Activated CD4-positive, alpha-beta T cell treated with anti-CD3 and anti-CD28 coated beads, Interleukin-10, Interleukin-2, amounts not matched to agents 100 ng/mL and 50 ng/mL, durations not matched to agents 16 hours and 8 hours (primary cell): ENCODE measurements around the gene CACNA2D2.
"Not testable (repeated sequence)": the region's sequence is repeated elsewhere in the genome, so short reads cannot be mapped to it uniquely, and the experiment has no call there.

Source experiments
- DNase-seq: peaks from one replicate; pipeline ENCODE4 v3.0.0-alpha.2; 2020

Gene CACNA2D2

DNA sequence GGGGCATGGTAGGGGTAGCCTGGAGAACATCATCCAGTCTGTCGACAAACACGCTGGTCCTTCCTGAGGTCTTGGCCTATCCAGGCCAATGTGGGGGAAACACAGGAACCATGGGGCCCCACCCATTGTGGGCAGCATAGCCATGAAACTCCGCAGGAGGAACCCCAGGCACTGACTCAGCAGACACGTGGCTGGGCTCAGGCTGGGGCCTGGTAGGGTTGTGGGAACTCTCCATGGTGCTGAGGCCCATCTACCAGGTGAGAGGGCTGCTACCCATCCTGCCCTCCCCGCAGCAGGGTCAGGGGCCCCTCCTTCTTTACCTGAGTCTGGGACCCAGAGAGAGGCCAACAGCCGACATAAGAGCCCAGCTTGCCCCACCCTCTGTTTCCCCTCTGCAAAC, 22.6 kb upstream of the CACNA2D2 start:
- DNase-seq = peak; percentile 75

DNA sequence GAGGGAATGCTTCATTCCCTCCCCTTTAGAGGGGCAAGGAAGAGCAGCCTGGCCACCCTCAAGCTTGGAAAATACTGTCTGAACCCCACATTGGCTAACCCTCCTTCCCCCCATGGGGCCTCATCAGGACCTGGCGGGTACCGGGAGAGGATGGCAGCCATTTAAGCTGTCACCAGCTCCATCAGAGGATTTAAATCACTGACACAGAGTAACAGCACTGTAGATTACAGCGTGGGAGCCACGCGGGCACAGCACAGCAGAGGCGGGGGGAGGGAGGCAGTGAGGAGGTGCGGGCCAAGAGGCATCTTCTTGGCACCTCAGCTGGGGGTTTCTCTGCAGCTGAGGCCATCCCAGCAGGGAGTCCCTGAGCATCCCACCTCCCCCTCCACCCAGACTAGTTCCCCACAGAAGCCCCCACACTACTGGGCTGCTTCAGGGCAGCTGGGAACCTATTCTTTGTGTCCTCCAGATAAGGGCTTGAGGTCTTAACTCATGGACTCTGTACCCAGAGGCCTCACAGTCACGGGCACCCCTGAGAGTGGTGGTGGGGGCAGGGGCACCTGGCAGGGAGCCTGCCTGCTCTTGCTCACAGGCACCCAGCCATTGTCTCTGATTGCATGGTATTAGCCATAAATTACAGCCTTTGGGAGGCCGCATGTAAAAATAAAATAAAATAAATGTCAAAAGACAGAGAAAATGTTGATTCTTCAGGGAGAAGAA, 21.9 kb upstream of the CACNA2D2 start:
- DNase-seq = no peak

DNA sequence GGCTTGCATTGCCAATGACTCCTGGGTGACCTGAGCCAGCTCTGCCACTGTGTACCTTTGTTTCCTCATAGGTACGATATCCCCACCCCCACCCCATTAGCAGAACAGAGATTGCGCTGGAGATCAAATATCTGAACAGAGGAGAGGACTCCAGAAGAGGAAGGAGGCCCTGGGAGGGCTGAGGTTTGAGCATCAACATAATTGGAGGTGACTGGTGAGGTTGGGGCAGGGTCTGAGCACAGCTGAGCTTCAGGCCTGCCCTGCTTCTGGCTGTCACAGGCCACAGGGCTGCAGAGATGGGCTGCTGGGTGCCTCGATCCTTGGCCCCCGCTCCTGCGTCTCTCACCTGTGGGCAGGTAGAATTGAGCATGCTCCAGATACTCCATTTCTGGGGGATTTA, 21.3 kb upstream of the CACNA2D2 start:
- DNase-seq = no peak

DNA sequence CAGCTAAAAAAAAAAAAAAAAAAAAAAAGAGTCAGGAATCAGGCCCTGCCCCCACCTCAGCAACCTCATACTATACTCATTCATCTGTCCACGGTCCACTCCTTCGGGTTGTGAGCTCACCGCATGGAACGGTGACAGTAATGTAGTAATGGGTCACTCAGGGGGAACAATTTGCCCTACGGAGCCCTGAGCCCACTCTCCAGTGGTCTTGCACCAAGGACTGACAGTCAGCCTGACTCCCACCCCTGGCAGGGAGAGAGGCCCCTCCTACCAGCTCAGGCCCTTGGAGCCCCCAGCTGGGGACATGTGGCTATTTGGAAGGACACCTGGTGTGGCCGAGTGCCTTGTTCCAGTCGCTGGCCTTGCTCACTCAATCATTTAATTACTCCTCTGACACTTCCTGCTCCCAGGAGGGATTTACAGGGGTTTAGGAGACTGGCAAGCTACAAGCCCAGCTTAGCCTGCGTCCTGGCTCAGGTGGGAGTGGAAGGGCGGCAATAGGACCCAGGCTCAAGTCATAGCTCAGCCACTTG, 19.9 kb upstream of the CACNA2D2 start:
- DNase-seq = no peak

DNA sequence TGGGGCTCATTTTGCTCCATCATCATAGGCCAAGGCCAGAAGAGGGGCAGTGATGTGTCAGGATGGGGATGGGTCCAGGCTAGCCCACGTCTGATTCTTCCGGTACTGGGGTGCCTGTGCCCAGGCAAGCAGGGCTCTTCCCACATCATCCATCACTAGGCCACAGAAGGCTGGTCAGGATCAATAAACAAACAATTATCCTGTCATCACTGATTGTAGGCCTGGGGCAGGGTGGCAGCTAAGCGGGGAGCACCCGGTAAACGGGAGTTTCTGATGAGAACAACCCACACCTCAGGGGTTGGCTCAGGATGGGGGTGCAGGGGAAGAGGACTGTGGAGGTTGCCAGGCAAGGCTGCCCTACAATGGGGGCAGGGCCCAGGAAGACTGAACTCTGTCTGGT, 18.1 kb upstream of the CACNA2D2 start:
- no peak for DNase-seq

DNA sequence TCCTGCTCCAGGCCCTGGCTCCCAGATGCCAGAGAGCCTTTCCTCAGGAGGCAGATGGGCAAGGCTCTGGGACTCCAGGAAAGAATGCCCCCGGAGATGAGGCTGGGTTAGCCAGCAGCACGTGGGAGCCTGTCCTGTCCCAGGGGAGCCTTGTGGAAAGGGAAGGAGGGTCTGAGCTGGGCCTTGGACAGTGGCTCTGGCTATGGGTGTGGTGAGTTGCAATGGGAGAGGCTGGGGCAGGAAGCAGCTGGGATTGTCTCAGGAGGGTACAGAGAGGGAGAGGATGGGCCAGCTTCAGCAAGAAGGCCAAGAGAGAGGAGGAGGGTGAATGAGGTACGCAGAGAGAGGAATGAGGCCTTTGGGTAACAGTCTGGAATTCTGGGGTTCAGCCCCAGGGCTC, 17.4 kb upstream of the CACNA2D2 start:
- DNase-seq = no peak

DNA sequence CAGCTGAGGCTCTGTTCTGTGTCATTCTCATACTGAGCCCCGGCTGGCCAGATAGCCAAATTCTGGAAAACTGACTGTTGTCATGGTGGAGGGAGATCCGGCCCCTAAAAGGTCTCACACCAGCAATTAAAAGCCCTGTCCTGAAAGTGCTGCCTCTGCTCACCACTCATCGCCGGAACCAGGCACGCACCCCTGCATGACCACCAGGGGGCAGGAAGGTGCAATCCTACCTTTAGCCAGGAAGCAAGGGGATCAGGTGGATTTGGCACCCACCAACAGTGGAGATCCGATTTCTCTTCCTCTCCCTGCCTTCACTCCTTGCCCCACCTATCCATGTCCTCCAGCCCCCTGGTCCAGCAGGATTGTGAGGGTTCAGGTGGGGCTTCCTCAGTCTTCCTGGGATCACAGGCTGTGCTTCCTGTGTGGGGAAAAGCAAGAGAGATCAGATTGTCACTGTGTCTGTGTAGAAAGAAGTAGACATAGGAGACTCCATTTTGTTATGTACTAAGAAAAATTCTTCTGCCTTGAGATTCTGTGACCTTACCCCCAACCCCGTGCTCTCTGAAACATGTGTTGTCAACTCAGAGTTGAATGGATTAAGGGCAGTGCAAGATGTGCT, 16.1 kb upstream of the CACNA2D2 start:
- peak; percentile 78 for DNase-seq

DNA sequence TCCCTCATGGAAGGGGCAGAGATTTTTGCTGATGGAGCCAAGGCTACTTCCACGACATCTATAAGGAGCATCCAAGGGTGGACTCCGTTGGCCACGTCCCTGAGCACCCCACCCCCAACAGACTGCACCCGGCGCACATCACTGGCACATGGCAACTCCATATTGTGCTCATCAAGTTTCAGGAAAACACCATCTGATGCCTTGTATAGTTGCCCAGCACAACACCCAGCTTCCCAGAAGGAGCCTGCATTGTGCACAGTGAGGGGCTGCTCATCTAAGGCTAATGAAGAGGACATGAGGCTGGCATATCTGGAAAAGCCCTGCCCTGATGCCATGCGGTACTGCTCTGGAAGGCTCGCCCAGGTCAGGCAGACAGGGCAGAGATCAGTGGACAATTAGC, 15.0 kb upstream of the CACNA2D2 start:
- DNase-seq = no peak

DNA sequence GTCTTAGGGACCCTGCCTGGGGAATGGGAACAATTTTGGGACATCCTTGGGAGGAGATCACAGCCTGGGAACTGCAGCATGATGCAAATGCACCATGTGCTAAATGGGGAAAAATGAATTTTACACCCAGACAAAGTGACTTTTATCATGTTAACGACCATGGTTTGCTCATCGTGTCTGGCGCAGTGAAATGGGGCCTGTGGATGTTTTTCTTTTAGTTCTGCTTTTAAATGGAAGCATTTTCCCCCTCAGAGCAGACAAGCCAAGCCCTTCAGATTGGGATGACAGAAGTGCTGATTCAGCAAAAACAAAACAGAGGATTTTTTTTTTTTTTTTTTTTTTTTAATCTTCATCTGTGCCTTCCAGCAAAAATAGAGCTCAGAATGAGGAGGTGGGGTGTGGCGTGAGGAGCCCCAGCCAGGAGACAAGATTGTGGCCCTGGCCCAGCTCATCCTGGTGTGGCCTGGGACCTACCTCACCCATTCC, 14.3 kb upstream of the CACNA2D2 start:
- no peak for DNase-seq

DNA sequence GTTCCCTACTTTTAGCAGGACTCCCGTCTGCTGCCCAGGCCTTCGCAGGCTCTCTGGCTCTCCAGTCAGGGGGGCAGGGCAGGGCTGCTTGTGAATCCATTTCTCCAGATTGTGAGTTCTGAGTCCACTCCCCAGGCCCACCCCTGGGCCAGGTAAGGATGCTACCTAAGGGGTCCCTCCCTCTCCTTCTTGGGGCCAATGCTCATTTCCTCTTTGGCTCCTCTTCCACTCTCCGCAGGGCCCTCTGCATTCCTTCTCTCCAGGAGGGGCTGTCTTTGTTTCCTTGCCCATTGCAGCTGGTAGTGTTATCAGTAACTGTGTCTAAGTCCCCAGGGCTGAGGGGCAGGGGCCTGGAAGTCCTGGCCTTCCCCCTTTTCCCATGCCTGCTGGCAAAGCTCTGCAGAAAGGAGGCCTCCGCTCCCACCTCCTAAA, 13.0 kb upstream of the CACNA2D2 start:
- no peak for DNase-seq

DNA sequence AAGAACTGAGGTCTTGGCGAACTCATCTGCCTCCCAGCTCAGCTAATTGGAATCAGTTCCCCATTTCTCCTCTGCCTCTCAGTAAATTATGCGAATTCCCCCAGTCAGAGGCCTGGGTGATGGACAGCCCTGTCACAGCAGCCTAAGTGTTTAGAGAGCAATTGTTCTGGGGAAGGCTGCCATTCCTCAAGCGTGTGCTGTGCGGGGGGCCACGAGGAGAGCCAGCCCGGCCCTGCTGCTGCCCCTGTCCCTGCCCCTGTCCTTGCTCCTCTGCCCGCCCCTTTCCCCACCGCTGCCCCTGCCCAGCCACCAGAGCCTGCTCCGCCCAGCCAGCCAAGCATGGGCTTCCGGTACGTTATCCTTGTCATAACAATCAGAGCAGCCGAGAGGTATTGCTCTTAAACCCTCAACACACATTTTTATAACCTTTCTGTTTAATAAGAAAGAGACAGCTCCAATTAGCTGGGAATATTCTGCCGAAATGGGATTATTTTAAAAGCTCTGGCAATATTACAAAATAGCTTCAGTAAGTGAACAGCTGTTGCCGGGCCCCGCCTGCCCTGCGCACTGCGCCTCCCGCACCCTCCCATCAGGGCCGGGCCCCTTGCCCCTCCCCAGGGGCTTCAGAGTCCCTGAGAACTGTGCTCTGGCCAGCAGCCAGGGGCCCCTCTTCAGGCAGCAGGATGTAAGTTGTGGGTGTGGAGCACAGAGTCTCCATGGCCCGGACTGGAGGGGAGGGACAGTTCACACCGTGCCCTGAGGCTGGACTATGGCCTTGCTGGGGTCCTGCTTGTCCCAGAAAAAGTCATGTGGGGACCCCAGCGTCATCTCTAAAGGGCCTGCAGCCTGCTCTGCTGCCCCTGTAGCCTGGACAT, 12.4 kb upstream of the CACNA2D2 start:
- no peak for DNase-seq

DNA sequence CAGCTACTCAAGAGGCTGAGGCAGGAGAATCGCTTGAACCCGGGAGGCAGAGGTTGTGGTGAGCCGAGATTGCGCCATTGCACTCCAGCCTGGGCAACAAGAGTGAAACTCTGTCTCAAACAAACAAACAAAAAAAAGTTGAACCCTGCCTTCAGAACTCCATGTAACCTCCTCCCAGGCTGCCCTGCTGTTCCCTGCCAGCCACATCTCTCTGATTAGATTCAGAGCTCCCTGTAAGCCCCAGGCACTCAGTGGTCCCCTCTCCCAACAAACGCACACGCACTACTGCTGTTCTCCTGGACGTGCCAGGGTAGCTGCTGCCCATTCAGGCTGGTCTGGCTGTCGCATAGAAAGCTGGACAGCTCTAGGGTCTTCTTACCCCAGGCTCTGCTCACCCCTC, 9.5 kb upstream of the CACNA2D2 start:
- DNase-seq = not testable (repeated sequence)

DNA sequence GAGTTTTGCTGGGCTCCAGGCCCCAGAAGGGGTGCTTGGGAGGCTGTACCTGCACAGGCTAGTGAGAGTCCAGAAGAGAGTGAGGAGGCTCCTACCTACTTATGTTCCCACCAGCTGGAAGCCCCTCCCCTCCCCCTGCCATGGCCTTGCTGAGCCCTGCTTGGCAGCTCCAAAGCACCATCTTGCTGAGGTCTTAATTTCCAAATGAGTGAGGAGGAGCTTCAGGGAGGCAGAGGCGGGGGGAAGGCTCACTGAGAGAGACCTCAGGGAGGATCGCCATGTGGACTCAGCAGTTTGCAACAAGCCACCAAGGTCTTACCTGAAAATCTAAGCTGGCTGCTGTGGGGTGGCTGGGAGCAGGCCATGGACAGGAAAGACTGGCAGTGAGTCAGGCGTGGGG, 8.7 kb upstream of the CACNA2D2 start:
- no peak for DNase-seq

DNA sequence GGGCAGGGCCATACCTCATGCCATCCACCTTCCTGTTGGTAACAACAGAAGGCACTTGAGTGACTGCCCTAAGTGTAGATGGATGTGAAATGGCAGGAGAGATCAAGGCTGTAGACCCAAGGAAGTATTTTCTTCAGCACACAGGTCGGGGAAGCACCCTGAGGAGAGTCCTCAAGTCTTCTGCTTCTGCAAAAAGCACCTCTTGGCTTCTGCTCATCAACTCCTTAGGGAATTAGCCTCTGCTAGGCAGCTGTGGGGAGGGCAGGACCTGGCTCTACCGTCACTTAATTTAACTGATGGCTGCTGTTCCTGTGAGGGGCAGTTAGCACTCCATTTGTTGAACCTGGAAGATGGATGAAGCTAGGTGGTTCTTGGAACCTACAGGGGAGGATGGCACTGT, 6.9 kb upstream of the CACNA2D2 start:
- no peak for DNase-seq

DNA sequence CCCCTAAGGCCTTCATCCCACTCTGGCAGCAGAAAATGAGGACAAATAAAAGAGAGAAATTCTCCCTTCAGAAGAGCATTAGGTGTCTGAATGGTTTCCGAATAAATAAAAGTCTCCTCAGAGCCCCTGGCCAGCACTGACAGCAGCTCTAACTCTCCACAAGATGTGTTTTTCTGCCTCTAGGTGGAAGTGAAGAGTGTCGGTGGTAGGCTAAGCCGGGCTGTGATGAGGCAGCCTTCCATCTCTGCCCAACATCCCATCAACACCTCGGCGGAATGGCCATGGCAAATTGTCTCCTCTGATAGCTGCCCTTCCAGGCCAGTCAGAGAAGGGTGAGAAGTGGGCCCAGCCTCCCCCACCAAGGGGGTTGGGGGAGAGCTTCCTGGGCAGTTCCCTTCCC, 6.3 kb upstream of the CACNA2D2 start:
- DNase-seq = no peak

DNA sequence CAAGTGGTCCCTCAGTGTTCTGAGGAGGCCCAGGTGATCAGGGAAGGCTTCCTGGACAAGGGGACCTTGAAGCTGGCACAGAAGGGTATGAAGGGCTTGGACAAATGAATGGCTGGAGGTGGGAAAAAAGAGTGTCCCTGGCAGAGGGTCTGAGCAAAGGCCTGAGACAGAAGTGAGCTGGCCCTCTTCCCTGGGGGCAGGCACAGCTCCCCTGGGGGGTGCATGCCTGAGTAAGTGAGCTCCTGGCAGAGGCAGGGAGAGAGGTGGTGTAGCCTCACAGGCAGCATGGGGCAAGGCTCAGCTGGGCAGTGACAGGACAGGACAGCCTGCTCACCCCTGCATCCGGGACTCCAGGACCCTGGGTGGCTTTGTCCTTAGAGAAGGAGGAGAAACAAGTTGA, 5.4 kb upstream of the CACNA2D2 start:
- DNase-seq = no peak

DNA sequence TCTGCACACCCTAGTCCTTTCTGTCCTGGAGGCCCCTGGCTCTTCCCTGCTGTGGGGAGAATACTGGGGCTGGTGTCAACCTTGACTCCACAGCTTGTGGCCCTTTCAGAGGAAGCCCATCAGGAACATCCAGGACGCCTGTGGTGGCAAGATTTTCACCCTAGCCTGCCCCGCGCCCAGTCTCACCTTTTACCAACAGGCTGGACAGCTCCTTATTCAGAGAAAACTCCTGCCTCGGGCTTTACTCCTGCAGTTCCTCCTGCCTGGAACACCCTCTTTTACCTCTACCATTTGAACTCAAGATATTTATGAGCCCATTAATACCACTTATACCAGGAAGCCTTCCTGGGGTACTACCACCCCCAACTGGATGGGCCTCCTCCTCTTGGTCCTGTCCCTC, 2.7 kb upstream of the CACNA2D2 start:
- DNase-seq = no peak

DNA sequence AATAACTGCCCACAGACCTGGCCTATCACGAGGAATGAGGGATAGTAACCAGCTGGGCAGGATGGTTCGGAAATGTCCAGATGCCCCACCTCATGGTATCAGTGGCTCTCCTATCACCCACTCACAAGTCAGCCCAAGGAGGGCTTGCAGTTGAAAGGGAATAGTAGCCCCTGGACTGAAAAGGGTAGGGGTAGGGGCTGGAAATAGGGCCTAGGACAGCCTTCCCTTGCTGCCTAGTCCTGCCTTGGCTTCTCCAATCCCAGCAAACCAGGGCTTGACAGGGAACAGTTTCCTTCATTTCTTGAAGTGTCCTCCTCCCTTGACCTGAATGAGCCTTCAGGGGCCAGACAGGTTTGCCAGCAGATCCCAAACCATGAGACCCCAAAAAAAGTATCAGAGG, 1.2 kb upstream of the CACNA2D2 start:
- no peak for DNase-seq

DNA sequence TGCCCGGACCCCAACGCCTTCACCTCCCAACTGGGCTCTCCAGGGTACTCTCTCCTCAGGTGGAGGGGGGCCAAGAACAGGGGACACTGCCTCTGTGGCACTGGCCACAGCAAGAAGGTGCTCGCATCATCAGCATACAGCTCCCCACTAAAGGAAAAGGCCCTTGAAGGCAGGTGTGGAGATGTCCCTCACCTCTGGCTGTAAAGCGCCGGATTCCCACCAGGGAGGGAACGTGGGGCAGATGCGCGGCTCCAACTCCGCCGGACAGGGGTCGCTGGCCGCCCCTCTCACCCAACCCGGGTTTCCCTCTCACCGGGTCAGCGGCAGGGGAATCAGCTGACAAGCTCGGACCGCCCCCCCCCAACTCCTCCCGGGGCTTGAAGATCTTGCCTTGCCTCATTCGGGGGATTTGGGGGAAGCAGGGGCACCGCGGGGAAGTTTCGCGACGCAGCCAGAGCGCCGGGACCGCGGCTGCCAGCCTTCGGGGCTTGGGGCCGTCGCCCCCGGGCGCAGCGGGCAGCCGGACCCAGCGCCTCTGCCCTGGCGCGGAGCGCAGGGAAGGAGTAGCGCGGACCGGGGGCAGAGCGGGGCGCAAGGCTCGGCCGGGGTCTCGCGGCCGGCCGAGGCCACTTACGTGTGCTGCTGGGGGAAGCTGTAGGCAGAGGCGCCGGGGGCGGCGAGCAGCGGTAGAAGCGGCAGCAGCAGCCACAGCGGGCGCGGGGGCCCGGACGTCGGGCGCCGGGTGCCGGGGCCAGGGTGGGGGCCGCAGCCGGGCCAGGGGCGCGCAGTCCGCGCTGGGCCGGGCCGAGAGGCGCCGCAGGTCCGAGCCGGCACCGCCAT, 630 bp downstream of the CACNA2D2 start:
- DNase-seq = no peak

DNA sequence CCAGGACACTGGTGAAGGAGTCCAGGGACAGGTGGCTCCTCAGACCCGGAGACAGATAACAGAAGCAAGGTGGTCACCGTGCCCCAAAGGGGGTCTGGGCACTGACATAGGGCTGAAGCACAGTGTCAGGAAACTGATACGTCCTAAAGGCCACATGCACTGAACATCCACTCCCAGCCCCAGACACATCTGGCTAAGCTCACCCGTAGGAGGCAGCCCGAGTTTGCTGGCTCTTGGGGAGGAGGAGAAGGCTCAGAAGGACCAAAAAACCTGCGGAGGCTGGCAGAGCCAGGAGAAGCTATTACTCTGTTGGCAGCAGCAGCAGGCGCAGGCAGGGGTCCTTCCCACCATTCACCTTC, 1.2 kb downstream of the CACNA2D2 start:
- no peak for DNase-seq

DNA sequence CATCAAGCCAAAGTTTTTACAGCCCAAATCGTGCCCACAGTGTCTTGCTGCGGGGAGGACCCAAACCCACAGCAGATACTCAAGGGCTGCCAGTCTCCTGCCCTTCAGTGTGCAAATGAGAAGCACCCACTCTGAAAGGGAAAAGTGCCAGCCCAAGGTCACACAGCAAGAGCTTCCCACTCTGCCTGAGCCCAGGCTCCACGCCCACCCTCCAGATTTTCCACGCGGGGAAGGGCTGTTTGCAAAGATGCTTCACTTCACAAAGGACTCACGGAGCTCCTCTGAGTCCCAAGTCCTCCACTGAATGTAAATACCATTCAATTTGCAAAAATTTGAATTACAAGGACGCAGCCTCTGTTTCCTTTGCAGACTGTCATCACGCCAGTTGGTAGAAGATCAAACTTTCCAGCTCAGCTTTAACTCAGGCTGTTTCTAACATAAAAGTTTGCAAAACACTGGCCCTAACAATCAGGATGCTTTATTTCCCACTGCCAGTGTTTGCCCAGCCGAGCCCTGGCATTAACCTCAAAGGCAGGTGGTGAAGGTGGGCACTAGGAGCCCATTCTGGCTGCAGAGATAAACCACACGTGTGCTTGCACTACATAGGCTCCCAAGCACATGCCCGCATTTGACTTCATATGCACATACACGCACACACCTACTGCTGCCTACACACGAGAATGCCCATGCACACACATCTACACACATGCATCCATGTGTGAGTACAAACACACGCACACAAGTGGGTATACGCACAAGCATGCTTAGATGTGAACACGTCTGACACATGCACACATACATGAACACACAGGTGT, 7.6 kb downstream of the CACNA2D2 start:
- DNase-seq = no peak

DNA sequence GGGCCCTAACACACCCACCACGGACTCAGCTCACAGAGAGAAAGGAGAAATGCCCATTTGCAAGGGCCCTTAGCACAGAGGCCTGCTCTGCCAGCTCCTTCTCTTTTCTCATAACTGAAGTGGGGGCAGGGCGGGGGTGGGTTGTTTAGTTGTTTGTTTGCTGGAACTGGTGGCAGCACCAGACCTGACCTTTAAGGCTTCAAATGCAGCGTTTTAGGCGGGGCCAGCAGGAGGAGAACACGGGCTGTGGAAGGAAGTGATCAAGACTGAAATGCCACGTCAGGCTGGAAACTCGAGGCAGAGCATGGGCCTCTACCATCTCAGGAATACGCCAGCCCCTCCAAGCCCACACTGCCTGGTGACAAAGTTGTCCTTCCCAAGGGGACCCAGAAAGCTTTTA, 9.3 kb downstream of the CACNA2D2 start:
- DNase-seq = peak; percentile 26
